HG03064 (cell line): Measurements from ENCODE around the gene TPO.

ENCODE experiments used
- ATAC-seq: cut with Tn5 transposase; IDR thresholded peaks from one replicate; pipeline ENCODE4 v1.9.1; 2021; ENCODE audit warnings: low read depth; ENCODE audit not compliant: unreplicated experiment

The TPO gene

GRCh38 chr2:1518331-1518803 lies 105.1 kb downstream of the TPO start:
- ATAC-seq, result no peak

- ATAC-seq, result no peak
Observed at GRCh38 chr2:1518867-1519530, 105.7 kb downstream of the TPO start.

- no peak for ATAC-seq
Observed at GRCh38 chr2:1521191-1521877, 108.1 kb downstream of the TPO start.

GRCh38 chr2:1521878-1522830 lies 108.9 kb downstream of the TPO start:
- ATAC-seq, result no peak

GRCh38 chr2:1527153-1527992 lies 114.1 kb downstream of the TPO start:
- ATAC-seq, result no peak

GRCh38 chr2:1528273-1529064 lies 115.2 kb downstream of the TPO start:
- no peak for ATAC-seq

- ATAC-seq, result no peak
Observed at GRCh38 chr2:1538663-1539062, 125.4 kb downstream of the TPO start.

- no peak for ATAC-seq
Observed at GRCh38 chr2:1539441-1539840, 126.2 kb downstream of the TPO start.

- ATAC-seq, result no peak
Observed at GRCh38 chr2:1539973-1540372, 126.7 kb downstream of the TPO start.

GRCh38 chr2:1540481-1540880 lies 127.2 kb downstream of the TPO start:
- no peak for ATAC-seq

GRCh38 chr2:1541040-1541439 lies 127.8 kb downstream of the TPO start:
- ATAC-seq, result no peak

GRCh38 chr2:1541819-1542475 lies 128.7 kb downstream of the TPO start:
- no peak for ATAC-seq

- ATAC-seq, result no peak
Observed at GRCh38 chr2:1542971-1543370, 129.7 kb downstream of the TPO start.

- ATAC-seq, result no peak
Observed at GRCh38 chr2:1543776-1544477, 130.7 kb downstream of the TPO start.

GRCh38 chr2:1544478-1545069 lies 131.3 kb downstream of the TPO start:
- no peak for ATAC-seq

GRCh38 chr2:1546023-1546591 lies 132.8 kb downstream of the TPO start:
- no peak for ATAC-seq

- ATAC-seq, result no peak
Observed at GRCh38 chr2:1546901-1547300, 133.6 kb downstream of the TPO start.
